GM23338 (cell line): ENCODE results near the gene PXYLP1.

Experiments
- CREB1 ChIP-seq: fragments of 250-450 bp; sonication (Bioruptor Pico); IDR thresholded peaks from 2 replicates; pipeline ENCODE4 v1.5.0; 2020; ENCODE audit warnings: low read depth, mild to moderate bottlenecking, moderate library complexity
- CTCF ChIP-seq, 2 experiments: fragments of 200-600 bp in 1 of 2; sonication (generic) in 1 of 2; conservative IDR thresholded peaks; 2 replicates each; pipeline versions ENCODE4 v1.5.1 to v1.6.1; 2016 to 2017; ENCODE audit warnings: antibody characterized with exemption in 2 of 2, low read depth in 2 of 2, mild to moderate bottlenecking in 2 of 2, moderate library complexity in 1 of 2
- EZH2 ChIP-seq: fragments of 200-600 bp; sonication (generic); IDR thresholded peaks from one replicate; pipeline ENCODE4 v1.8.0; 2017; ENCODE audit warnings: antibody characterized with exemption, mild to moderate bottlenecking, low read depth; ENCODE audit not compliant: unreplicated experiment
- EZH2phosphoT487 ChIP-seq: fragments of 200-600 bp; sonication (generic); IDR thresholded peaks from one replicate; pipeline ENCODE4 v1.8.1; 2018; ENCODE audit warnings: antibody characterized with exemption; ENCODE audit not compliant: unreplicated experiment
- JUNB ChIP-seq: IDR thresholded peaks from one replicate; pipeline ENCODE4 v1.6.1; 2016; ENCODE audit warnings: antibody characterized with exemption; ENCODE audit not compliant: unreplicated experiment
- NANOG ChIP-seq: IDR thresholded peaks from 2 replicates; pipeline ENCODE4 v1.6.1; 2016; ENCODE audit warnings: antibody characterized with exemption, borderline replicate concordance
- POLR2AphosphoS5 ChIP-seq: IDR thresholded peaks from 2 replicates; pipeline ENCODE4 v1.6.1; 2016; ENCODE audit warnings: antibody characterized with exemption, low read depth
- REST ChIP-seq: IDR thresholded peaks from one replicate; pipeline ENCODE4 v1.6.1; 2018; ENCODE audit warnings: antibody characterized with exemption; ENCODE audit not compliant: unreplicated experiment
- STAT1 ChIP-seq: IDR thresholded peaks from one replicate; pipeline ENCODE4 v1.6.1; 2016; ENCODE audit warnings: antibody characterized with exemption; ENCODE audit not compliant: unreplicated experiment
- ZNF114 ChIP-seq: fragments of 250-450 bp; sonication (Bioruptor Pico); IDR thresholded peaks from 2 replicates; pipeline ENCODE4 v1.5.0; 2020; ENCODE audit warnings: mild to moderate bottlenecking, moderate library complexity
- ZNF331 ChIP-seq: fragments of 250-450 bp; sonication (Bioruptor Pico); IDR thresholded peaks from 2 replicates; pipeline ENCODE4 v1.5.0; 2020; ENCODE audit warnings: low read depth, mild to moderate bottlenecking, moderate library complexity
- ZNF462 ChIP-seq: fragments of 250-450 bp; sonication (Bioruptor Pico); IDR thresholded peaks from 2 replicates; pipeline ENCODE4 v1.5.0; 2020; ENCODE audit warnings: mild to moderate bottlenecking, moderate library complexity

- TF ChIP-seq CTCF (conservative IDR thresholded peaks at IDR 0.05; ENCODE audit: low read depth in 2 of 2): no peak; a peak in 1 of 4 replicates
- no peak for TF ChIP-seq REST
- TF ChIP-seq ZNF114: no peak
- no peak for TF ChIP-seq POLR2AphosphoS5
- no peak for TF ChIP-seq EZH2phosphoT487
- TF ChIP-seq EZH2: no peak
- TF ChIP-seq JUNB: no peak
- TF ChIP-seq CREB1: no peak
- no peak for TF ChIP-seq NANOG
- no peak for TF ChIP-seq STAT1
- TF ChIP-seq ZNF462 (CRISPR knock-in tag): no peak
- no peak for TF ChIP-seq ZNF331 (CRISPR knock-in tag)
Observed at GRCh38 chr3:141228395-141228794, 3.2 kb upstream of the PXYLP1 start.
